Activated CD8-positive, alpha-beta memory T cell treated with anti-CD3 and anti-CD28 coated beads, Interleukin-2, amount 50 U/mL, for 48 hours (primary cell): ENCODE data around the gene RFX4.
"Not testable (repeated sequence)": the region's sequence is repeated elsewhere in the genome, so short reads cannot be mapped to it uniquely, and the experiment has no call there.

Experiments used
- DNase-seq: peaks from one replicate; pipeline ENCODE4 v3.0.0-alpha.2; 2020

Gene RFX4

GRCh38 chr12:106692896-106693820 is 110.4 kb downstream of the RFX4 start:
- DNase-seq: no peak

DNA sequence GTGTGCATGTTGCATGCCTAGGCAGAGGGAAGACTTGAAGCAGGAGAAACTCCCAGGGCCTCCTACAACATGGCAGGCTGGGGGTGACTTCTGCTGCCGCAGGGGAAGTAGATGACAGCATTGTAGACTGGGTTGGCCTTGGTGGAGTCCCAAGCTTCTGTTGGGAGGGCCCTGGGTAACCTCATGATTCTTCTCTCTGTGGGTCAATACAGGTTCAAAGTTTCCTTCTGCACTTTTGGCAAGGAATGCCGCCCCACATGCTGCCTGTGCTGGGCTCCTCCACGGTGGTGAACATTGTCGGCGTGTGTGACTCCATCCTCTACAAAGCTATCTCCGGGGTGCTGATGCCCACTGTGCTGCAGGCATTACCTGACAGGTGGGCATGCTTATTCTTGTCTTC is 113.3 kb downstream of the RFX4 start:
- no peak for DNase-seq

- DNase-seq: no peak
Measured at GRCh38 chr12:106696681-106697417, 114.0 kb downstream of the RFX4 start.

DNA sequence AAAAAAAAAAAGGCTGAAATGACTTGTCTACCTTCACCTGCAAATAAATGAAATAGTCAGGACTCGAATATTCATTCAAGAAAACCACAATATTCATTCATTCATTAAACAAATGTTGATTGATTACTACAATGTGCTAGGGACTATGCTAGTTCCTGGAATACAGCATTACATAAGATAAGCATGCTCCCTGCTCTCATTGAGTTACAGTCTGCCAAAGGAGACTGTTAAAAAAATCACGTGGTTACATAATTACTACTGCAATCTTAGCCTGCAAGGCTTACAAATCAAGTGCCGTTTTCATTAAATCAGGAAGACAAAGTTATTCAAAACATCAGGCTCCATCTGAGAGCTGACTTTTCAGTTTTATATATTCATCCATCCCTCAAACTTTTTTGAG is 121.3 kb downstream of the RFX4 start:
- no peak for DNase-seq

GRCh38 chr12:106705971-106706370 is 123.2 kb downstream of the RFX4 start:
- no peak for DNase-seq

- no peak for DNase-seq
Measured at GRCh38 chr12:106709068-106709511, 126.3 kb downstream of the RFX4 start.

DNA sequence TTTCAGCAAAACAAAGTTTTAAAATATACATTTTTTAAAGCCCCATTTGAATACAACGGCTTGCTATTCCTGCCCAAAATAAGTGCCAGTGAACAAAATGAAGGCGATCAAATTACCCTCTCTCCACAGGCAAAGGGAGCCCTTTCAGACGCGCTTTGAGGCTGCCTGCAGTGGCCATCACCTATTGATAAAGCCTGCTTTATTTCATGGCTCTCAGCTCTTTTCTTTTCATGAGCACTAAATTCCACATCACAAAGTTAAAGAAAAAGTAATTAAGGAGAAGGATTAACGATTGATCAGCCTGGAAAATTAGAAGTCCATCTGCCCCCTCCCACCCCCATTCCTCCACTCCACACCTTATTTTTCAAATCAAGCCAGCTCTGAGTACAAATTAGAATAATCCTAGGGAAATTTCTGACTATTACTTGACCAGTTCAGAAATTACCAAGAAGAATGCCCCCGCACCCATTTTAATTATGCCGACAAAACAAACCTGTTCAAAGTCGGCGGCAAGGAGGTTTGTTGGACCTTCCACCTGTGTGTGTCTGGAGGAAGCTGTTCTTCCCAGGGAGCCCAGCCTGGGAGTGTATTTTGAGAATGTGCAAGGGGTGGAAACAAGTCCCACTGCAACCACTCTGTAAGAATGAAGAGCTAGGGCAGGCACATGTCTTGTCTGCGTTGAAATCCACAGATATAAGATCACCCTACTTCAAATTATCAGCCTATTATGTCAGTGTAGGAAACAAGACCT is 127.5 kb downstream of the RFX4 start:
- no peak for DNase-seq

- no peak for DNase-seq
Measured at GRCh38 chr12:106711316-106711715, 128.5 kb downstream of the RFX4 start.

- DNase-seq: no peak
Measured at GRCh38 chr12:106712768-106713167, 130.0 kb downstream of the RFX4 start.

GRCh38 chr12:106714926-106715325 is 132.1 kb downstream of the RFX4 start:
- DNase-seq: no peak

- no peak for DNase-seq
Measured at GRCh38 chr12:106715582-106715981, 132.8 kb downstream of the RFX4 start.

GRCh38 chr12:106717673-106718072 is 134.9 kb downstream of the RFX4 start:
- DNase-seq: no peak

DNA sequence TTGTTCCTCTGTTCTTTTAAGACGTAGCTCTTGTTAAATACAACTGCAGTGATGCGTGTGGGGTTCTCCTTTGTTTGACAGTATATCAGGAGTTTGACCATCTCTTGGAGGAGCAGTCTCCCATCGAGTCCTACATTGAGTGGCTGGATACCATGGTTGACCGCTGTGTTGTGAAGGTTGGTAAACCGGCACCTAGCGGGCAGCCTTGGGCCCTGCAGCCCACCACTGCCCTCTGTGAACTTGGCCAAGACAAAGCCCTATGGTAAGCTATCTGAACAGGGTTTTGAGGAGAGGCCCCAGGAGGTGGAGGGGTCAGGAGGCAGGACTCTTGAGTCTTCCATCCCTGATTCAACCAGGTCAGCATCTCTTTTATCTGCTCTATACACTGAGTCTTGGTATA is 137.1 kb downstream of the RFX4 start:
- DNase-seq: no peak

- no peak for DNase-seq
Measured at GRCh38 chr12:106720696-106721095, 137.9 kb downstream of the RFX4 start.

GRCh38 chr12:106721915-106722314 is 139.1 kb downstream of the RFX4 start:
- DNase-seq: no peak

- DNase-seq: no peak
Measured at GRCh38 chr12:106722837-106723236, 140.0 kb downstream of the RFX4 start.

- DNase-seq: no peak
Measured at GRCh38 chr12:106723416-106723815, 140.6 kb downstream of the RFX4 start.

- DNase-seq: no peak
Measured at GRCh38 chr12:106724116-106724515, 141.3 kb downstream of the RFX4 start.

DNA sequence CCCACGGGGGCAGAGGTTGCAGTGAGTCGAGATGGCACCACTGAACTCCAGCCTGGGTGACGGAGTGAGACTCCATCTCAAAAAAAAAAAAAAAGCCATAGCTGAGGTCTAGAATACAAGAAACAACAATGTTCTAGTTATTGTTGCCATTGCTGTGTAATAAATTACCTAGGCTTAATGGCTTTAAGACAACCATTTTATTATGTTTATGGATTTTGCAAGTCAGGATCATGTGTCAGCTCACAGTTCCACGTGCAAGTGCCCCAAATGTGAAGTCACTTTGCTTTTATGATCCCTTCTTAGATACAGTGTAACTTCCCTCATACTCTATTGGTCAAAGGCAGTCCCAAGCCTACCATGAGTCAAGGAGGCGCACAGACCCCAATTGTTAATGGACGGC is 142.1 kb downstream of the RFX4 start:
- DNase-seq: no peak

DNA sequence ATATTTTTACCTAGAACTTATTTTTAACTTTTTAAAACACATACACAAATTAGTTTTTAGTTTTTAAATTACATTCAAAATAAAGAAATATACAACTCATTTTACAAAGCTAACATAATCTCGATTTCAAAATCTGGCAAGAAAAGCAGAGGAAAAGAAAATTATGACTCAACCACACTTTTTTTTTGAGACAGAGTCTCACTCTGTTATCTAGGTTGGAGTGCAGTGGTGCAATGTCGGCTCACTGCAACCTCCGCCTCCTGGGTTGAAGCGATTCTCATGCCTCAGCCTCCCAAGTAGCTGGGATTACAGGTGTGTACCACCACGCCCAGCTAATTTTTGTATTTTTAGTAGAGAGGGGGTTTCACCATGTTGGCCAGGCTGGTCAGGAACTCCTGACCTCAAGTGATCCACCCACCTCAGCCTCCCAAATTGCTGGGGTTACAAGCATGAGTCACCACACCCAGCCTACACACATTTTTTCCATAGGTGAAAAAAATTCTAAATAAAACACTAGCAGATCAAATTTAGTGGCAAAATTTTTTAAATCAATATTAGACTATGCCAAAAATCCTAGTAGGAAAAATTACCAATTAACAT is 143.9 kb downstream of the RFX4 start:
- DNase-seq: not testable (repeated sequence)

GRCh38 chr12:106729611-106730010 is 146.8 kb downstream of the RFX4 start:
- no peak for DNase-seq

DNA sequence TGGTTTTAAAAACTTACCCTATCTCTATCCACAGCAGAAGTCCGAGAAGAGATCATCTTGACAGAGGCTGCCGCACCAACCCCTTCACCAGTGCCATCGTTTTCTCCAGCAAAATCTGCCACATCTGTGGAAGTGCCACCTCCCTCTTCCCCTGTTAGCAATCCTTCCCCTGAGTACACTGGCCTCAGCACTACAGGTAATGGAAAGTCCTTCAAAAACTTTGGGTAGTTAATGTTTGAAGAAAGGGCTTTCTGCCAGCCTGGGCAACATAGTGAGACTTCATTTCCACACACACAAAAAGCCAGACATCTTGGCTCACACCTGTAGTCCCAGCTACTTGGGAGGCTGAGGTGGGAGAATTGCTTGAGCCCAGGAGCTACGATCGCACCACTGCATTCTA is 150.1 kb downstream of the RFX4 start:
- no peak for DNase-seq

- no peak for DNase-seq
Measured at GRCh38 chr12:106733660-106734059, 150.9 kb downstream of the RFX4 start.
